HUDEP-2 (cell line): ENCODE results near the gene GYPE.
"Not testable (repeated sequence)": the region's sequence is repeated elsewhere in the genome, so short reads cannot be mapped to it uniquely, and the experiment has no call there.

Source experiments
- DNase-seq, 76 experiments: peaks; one replicate each; lab custom pipeline; 2025; ENCODE audit not compliant: unreplicated experiment in 76 of 76; lab: John Stamatoyannopoulos, UW

The GYPE gene

DNA sequence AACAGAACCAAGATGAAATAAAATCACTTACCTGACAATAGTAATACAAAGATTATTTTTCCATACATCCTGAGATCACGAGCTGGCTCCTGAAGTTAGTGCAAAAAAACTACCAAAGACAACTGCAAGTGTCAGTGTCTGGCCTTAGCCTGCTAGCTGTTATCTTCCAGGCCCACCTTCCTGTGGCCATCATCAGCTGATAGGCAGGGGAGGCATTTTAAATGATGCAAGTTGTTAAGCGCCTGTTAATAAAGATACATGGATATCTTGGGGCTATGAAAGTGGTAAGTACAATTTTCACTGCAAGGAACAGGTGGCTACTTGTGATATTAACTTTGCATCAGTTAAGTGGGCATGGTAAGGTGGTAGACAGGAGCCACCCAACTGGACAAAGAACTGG lies at the start of gene GYPE:
Gene GYPE (minus strand): TSS at position 120 of the 400 bp plus-strand sequence. CDS start 52 bp downstream, at position 68.
- DNase-seq, result peak in 72 of 76 experiments; percentile 36 to 92 (median 72)

- DNase-seq, result not testable (repeated sequence)
These were observed 46.2 kb upstream of the GYPE start for GRCh38 chr4:143951458-143951972.

DNA sequence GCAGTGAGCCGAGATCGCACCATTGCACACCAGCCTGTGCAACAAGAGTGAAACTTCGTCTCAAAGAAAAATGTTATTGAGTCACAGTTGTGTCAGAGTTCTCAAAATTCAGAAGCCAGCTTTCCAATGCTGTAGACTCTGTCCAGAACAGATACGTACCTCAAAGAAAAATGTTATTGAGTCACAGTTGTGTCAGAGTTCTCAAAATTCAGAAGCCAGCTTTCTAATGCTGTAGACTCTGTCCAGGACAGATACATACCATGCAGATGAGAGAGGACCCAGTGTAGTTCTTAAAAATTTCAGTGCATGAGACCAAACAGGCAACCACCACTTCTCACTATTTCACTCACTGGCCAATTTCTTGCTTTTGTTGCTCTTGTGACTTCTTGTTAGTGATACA lies 45.6 kb upstream of the GYPE start:
- DNase-seq, result not testable (repeated sequence)

DNA sequence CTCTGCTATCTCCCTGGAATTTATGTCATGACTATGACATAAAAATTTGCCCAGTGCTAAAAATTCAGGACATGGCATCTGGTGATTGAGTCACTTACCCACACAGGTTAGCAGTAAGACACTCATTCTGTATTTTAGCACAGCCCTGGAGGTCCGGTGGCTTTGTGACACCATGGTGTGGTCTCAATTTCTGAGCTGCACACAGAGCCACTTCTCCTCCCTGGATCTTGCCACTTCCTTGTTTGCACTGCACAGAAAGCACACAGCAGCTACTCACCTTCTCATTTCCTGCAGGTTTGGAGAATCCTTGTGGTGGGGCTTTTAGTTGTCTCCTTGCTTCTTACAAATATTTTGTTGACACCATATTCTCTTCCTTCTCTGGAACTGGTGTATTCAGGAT lies 44.8 kb upstream of the GYPE start:
- not testable (repeated sequence) for DNase-seq

DNA sequence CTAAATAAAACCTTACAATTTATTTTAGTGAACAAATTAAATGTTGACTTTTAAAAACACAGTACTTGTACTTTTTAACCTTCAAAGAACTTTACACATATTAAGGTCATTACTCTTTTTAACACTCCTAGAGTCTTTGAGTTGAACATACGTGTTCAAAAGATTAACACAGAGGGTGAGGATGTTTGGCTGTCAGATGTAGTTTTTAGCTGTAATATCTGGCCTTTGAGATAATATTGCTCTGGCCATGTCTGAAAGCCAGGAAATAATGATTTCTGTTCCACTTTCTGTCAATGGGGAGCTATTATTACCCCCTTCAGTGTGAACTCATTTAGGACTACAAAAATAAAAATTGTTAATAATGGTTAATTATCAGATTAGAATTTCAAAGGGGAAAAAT lies 42.1 kb upstream of the GYPE start:
- not testable (repeated sequence) for DNase-seq

GRCh38 chr4:143940708-143941107 lies 35.3 kb upstream of the GYPE start:
- DNase-seq, result not testable (repeated sequence)

DNA sequence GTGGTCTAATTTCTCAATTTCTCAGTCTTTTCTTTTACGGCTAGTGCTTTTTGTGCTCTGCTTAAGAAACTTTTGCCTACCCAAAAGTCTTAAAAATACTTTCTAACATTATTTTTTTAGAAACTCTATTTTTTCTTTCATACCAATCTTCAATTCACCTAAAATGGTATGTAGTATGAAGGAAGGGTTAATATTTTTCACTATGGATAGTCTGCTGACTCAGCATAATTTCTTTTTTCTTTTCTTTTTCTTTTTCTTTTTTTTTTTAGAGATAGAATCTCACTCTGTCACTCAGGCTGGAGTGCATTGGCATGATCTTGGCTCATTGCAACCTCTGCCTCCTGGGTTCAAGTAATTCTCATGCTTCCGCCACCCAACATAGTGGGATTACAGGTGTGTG lies 34.2 kb upstream of the GYPE start:
- DNase-seq, result no peak

DNA sequence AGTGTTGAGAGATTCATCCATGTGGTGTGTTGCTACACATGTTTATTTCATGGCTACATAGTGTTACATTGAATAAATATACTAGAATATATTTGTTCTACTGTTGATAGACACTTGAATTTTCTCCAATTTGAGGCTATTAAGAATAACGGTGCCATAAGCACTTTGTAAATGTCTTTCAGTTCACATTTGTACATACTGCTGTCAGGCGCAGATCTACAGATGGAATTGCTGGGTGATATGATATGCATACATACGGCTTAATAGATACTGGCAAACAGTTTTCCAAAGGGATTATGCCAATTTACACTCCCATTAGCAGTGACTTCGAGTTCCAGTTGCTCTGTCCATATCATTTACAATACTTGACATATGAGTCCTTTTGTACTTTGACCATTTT lies 33.5 kb upstream of the GYPE start:
- DNase-seq, result peak in 1 of 76 experiments; percentile 1

GRCh38 chr4:143921181-143921580 lies 15.8 kb upstream of the GYPE start:
- DNase-seq, result no peak

- DNase-seq, result not testable (repeated sequence)
These were observed 11.1 kb upstream of the GYPE start for GRCh38 chr4:143916485-143916884.

- DNase-seq, result not testable (repeated sequence)
These were observed 7.1 kb upstream of the GYPE start for GRCh38 chr4:143912478-143912877.

GRCh38 chr4:143911528-143912417 lies 6.4 kb upstream of the GYPE start:
- DNase-seq, result peak in 13 of 76 experiments; percentile 2 to 35 (median 16)

DNA sequence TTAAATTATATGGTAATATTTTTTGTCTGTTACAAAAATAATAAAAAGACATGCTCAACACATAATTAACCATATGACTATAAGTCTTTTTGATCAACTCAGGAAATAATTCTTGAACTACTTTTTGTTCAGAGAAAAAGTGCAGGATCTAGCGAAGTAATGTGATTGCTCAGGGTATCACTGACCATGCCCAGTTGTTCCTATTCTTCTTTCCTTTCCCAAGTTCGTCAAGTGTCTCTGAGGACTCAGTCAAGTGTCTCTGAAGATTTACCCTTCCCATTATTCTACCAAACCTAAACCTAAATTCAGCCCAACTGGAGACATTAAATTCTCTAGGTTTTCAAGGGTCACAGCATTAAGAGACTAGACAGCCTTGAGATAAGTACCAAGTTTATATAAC lies 5.5 kb upstream of the GYPE start:
- peak in 2 of 76 experiments; percentile 14 to 17 for DNase-seq

- peak in 46 of 76 experiments; percentile 1 to 56 (median 26) for DNase-seq
These were observed 2.5 kb upstream of the GYPE start for GRCh38 chr4:143907811-143908210.

GRCh38 chr4:143904431-143904830 lies 928 bp downstream of the GYPE start:
- DNase-seq, result peak in 34 of 76 experiments; percentile 0 to 72 (median 40)

GRCh38 chr4:143890323-143890722 lies 15.0 kb downstream of the GYPE start:
- not testable (repeated sequence) for DNase-seq

DNA sequence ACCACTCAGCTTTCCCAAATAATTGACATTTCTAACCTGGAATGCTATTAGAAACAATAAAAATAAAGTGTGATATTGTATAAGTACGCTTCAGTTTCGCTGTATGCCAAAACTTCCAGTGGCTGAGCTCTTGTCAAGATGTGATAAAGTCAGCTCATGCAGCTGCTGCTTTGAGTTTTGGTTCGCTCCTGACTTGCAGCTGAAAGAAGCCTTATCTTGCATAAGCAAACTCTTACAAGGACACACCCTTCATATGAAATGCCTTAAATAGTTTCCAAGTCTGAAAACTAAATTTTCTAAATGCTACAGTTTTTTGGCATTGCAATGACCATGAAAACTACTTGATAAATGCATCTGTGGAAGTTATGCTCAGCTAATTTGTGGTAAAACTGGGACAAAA lies 17.2 kb downstream of the GYPE start:
- not testable (repeated sequence) for DNase-seq

GRCh38 chr4:143884965-143885364 lies 20.4 kb downstream of the GYPE start:
- DNase-seq, result peak in 18 of 76 experiments; percentile 12 to 62 (median 38)

DNA sequence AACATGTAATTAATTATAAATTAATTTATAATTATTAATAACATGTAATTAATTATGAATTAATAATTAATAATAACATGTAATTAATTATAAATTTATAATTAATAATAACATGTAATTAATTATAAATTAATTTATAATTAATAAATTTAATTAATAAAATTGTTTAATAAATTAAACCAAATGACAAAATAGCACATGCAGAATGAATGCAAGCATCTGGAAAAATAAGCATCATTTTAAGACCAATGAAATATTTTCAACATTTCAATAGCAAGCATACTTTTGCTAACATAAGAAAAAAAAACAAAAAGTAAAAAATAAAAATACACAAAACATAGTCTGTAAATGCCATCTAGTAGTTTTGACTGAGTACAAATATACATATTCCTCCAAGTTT lies 21.8 kb downstream of the GYPE start:
- no peak for DNase-seq

- no peak for DNase-seq
These were observed 22.5 kb downstream of the GYPE start for GRCh38 chr4:143882892-143883291.

- DNase-seq, result peak in 1 of 76 experiments; percentile 3
These were observed 25.8 kb downstream of the GYPE start for GRCh38 chr4:143879561-143879960.

- DNase-seq, result not testable (repeated sequence)
These were observed 30.0 kb downstream of the GYPE start for GRCh38 chr4:143875357-143875756.
